Measurements from ENCODE around the gene NDOR1. TPM values are rescaled to one million over a fixed set of nuclear protein-coding genes. Genes with fewer than 3 reads are reported as not detected.

Gene NDOR1
- total and polyA plus RNA-seq, 2 of the 8 experiments (the other 6 are each of a cell fraction or from before 2014, with no cell fraction given) = 25.7 to 32.3 TPM

GRCh38 chr9:137200311-137201204 lies 4.9 kb upstream of the NDOR1 start, which contains the start of gene TPRN (continued):
- TF ChIP-seq MAFK (IDR thresholded peaks at IDR 0.05; ENCODE audit: low read depth, low read length) (no peak), CREB1 (IDR thresholded peaks at IDR 0.05) (peak; percentile 47; the same call in 1 of the 2 replicates), JUND (IDR thresholded peaks at IDR 0.05; ENCODE audit: low read length) (no peak), KDM5A (IDR thresholded peaks at IDR 0.05; ENCODE audit: low read length) (no peak), TBP (IDR thresholded peaks at IDR 0.05; ENCODE audit: low read depth, low read length) (peak; percentile 91), BRCA1 (IDR thresholded peaks at IDR 0.05; ENCODE audit: low read depth, low read length) (no peak), POLR2A (IDR thresholded peaks at IDR 0.05; ENCODE audit: control extremely low read depth in 1 of 2, low read depth in 2 of 2, low read length in 2 of 2) (peak in 1 of 2 experiments; percentile 88; a peak in 2 of 3 replicates), TCF12 (IDR thresholded peaks at IDR 0.05; ENCODE audit: low read depth, low read length) (no peak), GTF2F1 (IDR thresholded peaks at IDR 0.05; ENCODE audit: borderline replicate concordance, low read depth, low read length) (peak; percentile 74; the same call in 1 of the 2 replicates), SIX5 (IDR thresholded peaks at IDR 0.05; ENCODE audit: low read depth, low read length) (no peak), EP300 (IDR thresholded peaks at IDR 0.05; ENCODE audit: borderline replicate concordance in 1 of 2, low read depth in 2 of 2, low read length in 2 of 2) (no peak), YY1 (IDR thresholded peaks at IDR 0.05; ENCODE audit: low read depth, low read length) (peak; percentile 89; the same call in 1 of the 2 replicates), SIN3A (conservative IDR thresholded peaks at IDR 0.05 in 1 of 2, IDR thresholded peaks at IDR 0.05 in 1 of 2; ENCODE audit: low read depth in 1 of 2, low read length in 2 of 2) (peak; percentile 39 to 72; a peak in 2 of 4 replicates), SP1 (IDR thresholded peaks at IDR 0.05; ENCODE audit: low read depth, low read length) (peak; percentile 96), KDM4A (IDR thresholded peaks at IDR 0.05; ENCODE audit: low read depth, low read length, severe bottlenecking) (peak; percentile 22), ASH2L (IDR thresholded peaks at IDR 0.05; ENCODE audit: low read length) (no peak)

Measured in H1 (cell line).